ENCODE measurements around the gene HBB.

HBB gene

GRCh38 chr11:5240458-5240857 is 13.6 kb upstream of the HBB start:
- no peak for FAIRE-seq
- DNase-seq (ENCODE audit: insufficient read length, low spot score) = no peak
- no peak for TF ChIP-seq POLR2A (IDR thresholded peaks at IDR 0.05; ENCODE audit: low read depth, low read length)

GRCh38 chr11:5240056-5240455 is 13.2 kb upstream of the HBB start:
- no peak for TF ChIP-seq POLR2A (IDR thresholded peaks at IDR 0.05; ENCODE audit: low read depth, low read length)
- DNase-seq (ENCODE audit: insufficient read length, low spot score) (no peak), FAIRE-seq (peak; percentile 36)

DNA sequence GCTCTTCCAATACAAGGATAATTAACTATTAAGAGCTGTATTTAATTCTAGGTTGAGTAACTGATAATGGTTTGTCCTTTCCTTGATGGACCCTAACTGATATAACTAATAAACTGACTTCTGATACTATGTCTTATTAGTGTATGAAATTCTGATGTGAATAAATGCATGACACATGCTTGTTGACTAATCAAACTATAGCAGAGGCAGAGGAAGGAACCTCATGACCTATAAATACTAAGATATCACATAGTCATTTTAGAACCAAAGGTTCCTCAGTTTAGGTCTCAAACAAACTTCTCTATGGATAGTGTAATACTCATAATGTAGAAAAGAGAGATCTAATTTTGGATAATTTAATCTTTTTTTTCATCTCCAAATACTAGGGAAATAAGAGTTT is 12.2 kb upstream of the HBB start:
- FAIRE-seq = no peak
- no peak for DNase-seq (ENCODE audit: insufficient read length, low spot score)
- no peak for TF ChIP-seq POLR2A (IDR thresholded peaks at IDR 0.05; ENCODE audit: low read depth, low read length)

DNA sequence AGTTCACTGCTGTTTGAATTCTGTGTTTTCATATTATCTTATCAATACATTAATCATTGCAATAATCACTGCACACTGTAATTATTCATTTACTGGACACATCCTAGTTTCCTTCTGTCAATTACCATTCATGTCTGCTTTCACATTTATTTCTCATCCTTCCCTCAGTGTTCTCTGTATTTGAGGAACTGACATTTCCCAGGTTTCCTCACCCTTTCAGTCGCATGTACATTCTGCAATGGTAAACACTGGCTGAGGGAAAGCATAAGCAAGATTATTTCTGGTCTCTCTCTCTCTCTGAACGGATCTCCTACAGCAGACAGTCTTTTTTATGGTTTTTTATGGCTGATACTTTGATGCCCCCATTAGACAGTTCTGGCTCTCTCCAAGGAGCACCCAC is 11.6 kb upstream of the HBB start:
- FAIRE-seq (no peak), DNase-seq (ENCODE audit: insufficient read length, low spot score) (no peak)
- no peak for TF ChIP-seq POLR2A (IDR thresholded peaks at IDR 0.05; ENCODE audit: low read depth, low read length)

DNA sequence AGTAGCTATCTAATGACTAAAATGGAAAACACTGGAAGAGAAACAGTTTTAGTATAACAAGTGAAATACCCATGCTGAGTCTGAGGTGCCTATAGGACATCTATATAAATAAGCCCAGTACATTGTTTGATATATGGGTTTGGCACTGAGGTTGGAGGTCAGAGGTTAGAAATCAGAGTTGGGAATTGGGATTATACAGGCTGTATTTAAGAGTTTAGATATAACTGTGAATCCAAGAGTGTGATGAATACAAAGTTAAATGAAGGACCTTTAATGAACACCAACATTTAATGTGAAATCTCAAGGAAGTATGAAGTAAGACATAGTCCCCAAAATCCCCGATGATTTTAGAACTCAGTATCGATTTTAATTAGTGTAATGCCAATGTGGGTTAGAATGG is 10.5 kb upstream of the HBB start:
- FAIRE-seq (no peak), DNase-seq (ENCODE audit: insufficient read length, low spot score) (no peak)
- no peak for TF ChIP-seq POLR2A (IDR thresholded peaks at IDR 0.05; ENCODE audit: low read depth, low read length)

DNA sequence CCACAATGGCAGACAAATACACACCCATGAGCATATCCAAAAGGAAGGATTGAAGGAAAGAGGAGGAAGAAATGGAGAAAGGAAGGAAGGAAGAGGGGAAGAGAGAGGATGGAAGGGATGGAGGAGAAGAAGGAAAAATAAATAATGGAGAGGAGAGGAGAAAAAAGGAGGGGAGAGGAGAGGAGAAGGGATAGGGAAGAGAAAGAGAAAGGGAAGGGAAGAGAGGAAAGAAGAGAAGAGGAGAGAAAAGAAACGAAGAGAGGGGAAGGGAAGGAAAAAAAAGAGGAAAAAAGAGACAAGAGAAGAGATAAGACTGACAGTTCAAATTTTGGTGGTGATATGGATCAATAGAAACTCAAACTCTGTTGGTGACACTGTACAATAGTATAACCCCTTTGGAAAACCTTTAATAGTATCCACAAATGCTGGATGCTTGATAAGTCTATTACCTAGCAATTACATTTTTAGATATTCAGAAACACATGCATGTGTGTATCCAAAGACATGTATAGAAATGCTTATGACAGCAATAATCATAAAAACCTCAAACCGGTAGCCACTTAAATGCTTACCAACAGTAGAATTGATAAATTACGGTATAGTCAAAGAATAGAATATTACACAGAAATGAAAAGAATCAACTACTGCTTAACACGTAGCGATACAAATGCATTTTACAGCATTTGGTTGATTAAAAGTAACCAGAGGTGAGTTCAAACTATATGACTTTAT is 8.7 kb upstream of the HBB start:
- no peak for DNase-seq (ENCODE audit: insufficient read length, low spot score)
- no peak for TF ChIP-seq POLR2A (IDR thresholded peaks at IDR 0.05; ENCODE audit: low read depth, low read length)
- FAIRE-seq = no peak

DNA sequence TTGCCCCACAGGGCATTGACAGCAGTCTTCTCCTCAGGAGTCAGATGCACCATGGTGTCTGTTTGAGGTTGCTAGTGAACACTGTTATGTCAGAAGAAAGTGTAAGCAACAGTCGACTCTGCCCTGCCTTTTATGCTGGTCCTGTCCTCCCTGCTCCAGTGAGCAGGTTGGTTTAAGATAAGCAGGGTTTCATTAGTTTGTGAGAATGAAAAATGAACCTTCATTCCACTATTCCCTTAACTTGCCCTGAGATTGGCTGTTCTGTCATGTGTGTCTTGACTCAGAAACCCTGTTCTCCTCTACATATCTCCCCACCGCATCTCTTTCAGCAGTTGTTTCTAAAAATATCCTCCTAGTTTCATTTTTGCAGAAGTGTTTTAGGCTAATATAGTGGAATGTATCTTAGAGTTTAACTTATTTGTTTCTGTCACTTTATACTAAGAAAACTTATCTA is 7.5 kb upstream of the HBB start, which contains the start of gene HBD:
Gene HBD, minus strand, starts transcription at position 103 of the 454 bp plus-strand sequence. Its CDS starts 50 bp downstream, at position 53.
- no peak for TF ChIP-seq POLR2A (IDR thresholded peaks at IDR 0.05; ENCODE audit: low read depth, low read length)
- no peak for DNase-seq (ENCODE audit: insufficient read length, low spot score)
- peak; percentile 75 for FAIRE-seq

DNA sequence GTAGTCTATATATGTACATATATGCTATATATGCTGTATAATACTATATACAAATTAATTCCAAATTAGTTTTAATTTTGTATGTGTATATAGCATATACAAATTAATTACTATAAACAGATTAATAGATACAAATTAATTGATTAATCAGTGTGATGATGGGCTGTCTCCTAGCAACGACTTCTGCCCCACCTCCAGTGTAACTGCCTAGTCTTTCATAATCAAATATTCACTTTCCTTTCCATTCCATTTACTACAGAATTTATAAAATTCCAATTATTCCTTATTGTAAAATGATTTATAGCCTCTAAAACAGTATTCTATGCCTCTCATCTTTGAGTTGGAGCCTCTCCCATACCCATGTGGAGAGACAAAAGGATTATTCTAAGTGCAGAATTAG is 6.4 kb upstream of the HBB start:
- no peak for DNase-seq (ENCODE audit: insufficient read length, low spot score)
- no peak for TF ChIP-seq POLR2A (IDR thresholded peaks at IDR 0.05; ENCODE audit: low read depth, low read length)
- no peak for FAIRE-seq

DNA sequence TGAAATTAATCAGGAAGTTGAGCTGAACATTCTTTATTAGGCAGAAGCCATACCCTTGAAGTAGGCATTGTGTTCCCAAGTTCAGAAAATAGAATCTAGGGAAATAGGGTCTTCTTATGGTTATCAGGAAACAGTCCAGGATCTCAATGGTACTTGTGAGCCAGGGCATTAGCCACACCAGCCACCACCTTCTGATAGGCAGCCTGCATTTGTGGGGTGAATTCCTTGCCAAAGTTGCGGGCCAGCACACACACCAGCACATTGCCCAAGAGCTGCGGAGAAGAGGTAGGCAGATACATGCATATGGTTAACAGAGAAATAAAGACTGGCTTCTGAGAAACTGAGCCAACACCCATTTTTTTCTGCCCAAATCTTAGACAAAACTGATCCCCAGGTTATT is 6.0 kb upstream of the HBB start:
- no peak for DNase-seq (ENCODE audit: insufficient read length, low spot score)
- FAIRE-seq = no peak
- TF ChIP-seq POLR2A (IDR thresholded peaks at IDR 0.05; ENCODE audit: low read depth, low read length) = no peak

DNA sequence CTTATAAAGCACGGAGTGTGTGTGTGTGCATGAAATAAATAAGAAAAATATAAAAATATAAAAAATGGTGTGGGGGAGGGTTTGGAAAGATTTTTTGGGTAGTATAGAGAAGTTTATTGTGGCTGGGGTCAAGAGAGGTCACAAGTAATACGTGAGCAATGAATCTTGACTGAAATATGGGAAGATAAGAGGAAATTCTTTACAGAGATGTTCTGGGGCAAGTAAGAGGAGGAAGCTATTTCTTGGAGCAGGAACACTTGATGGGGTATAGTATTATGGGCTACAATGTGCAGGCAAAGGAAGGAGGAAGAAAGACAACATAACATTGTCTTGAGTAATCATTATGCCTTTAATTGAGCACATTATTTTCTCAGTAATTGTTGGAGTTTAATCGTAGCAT is 5.3 kb upstream of the HBB start:
- DNase-seq (ENCODE audit: insufficient read length, low spot score) (no peak), FAIRE-seq (no peak)
- TF ChIP-seq POLR2A (IDR thresholded peaks at IDR 0.05; ENCODE audit: low read depth, low read length) = no peak

DNA sequence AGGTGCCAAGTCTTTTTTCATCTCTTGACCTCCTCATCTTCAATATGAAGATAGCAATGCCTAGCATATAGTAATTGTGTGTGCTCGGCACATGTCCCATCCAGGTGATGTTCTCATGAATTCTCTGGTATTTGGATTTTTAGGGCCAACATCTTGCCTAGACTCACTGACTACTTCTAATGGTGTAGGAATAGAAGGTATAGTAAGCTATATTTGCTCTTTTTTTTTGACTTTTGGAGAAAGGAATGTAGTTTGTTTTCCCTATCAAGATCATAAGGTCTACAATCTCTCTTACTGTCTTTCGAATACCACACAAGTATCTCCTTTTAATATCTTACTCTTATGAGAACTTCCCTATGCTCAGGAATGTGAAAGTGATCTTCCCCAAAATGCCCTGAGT is 4.2 kb upstream of the HBB start:
- DNase-seq (ENCODE audit: insufficient read length, low spot score) = no peak
- FAIRE-seq = no peak
- TF ChIP-seq POLR2A (IDR thresholded peaks at IDR 0.05; ENCODE audit: low read depth, low read length) = no peak

GRCh38 chr11:5230266-5230665 is 3.4 kb upstream of the HBB start:
- no peak for DNase-seq (ENCODE audit: insufficient read length, low spot score)
- no peak for FAIRE-seq
- no peak for TF ChIP-seq POLR2A (IDR thresholded peaks at IDR 0.05; ENCODE audit: low read depth, low read length)

DNA sequence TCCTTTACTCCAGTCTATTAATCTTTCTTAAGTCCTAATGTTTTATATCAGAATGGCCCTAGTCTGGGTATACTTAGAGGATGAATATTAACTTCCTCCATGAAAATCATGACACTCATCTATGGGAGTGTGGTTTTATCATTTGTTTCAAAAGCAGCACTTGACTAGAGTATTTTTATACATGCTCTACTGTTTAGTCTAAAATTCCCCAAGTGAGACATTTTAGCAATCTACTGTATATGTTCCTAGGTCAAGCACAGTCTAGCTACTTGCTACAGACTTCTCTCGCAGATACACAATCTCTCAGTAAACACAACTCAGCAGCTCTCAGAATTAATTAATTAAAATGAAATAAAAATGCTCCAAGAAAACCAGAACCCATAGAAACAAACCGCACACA is 2.9 kb upstream of the HBB start:
- DNase-seq (ENCODE audit: insufficient read length, low spot score) (no peak), FAIRE-seq (no peak)
- no peak for TF ChIP-seq POLR2A (IDR thresholded peaks at IDR 0.05; ENCODE audit: low read depth, low read length)

GRCh38 chr11:5229356-5229755 is 2.5 kb upstream of the HBB start:
- no peak for FAIRE-seq

GRCh38 chr11:5228124-5228523 is 1.3 kb upstream of the HBB start:
- DNase-seq (ENCODE audit: insufficient read length, low spot score) (no peak), FAIRE-seq (no peak)
- TF ChIP-seq POLR2A (IDR thresholded peaks at IDR 0.05; ENCODE audit: low read depth, low read length) = no peak

More at GRCh38 chr11:5229356-5229755, 2.5 kb upstream of the HBB start:
- no peak for DNase-seq (ENCODE audit: insufficient read length, low spot score)
- no peak for TF ChIP-seq POLR2A (IDR thresholded peaks at IDR 0.05; ENCODE audit: low read depth, low read length)

Measured in H54 (cell line).